PC-3 (cell line): ENCODE data around the gene CYP2F1. TPM values are rescaled to one million over a fixed set of nuclear protein-coding genes. Genes with fewer than 3 reads are reported as not detected.
"Not testable (repeated sequence)": the region's sequence is repeated elsewhere in the genome, so short reads cannot be mapped to it uniquely, and the experiment has no call there.

ENCODE experiments used
- ATAC-seq: fragments of 200-7000 bp; cut with Tn5 transposase; 2 replicates; pipeline ENCODE4 v1.9.1; 2020; ENCODE audit warnings: mild to moderate bottlenecking, moderate library complexity
- BruUV-seq: library from RNA; stranded (reverse); fragments of 400-500 nt; replicated peaks from 2 replicates; lab custom pipeline; 2021; lab: Mats Ljungman, UMichigan
- CTCF ChIA-PET: fragments of 300-600 bp; sonication (Branson Sonifier 250); formaldehyde crosslinking; loops from one replicate; lab custom pipeline; 2022; ENCODE audit warnings: antibody characterized with exemption; lab: Charles Lee
- POLR2A ChIA-PET: fragments of 300-600 bp; sonication (Branson Sonifier 250); formaldehyde crosslinking; loops from one replicate; lab custom pipeline; 2022; ENCODE audit warnings: antibody characterized with exemption; ENCODE audit not compliant: unreplicated experiment; lab: Charles Lee
- DNase-seq: peaks from one replicate; pipeline ENCODE4 v3.0.0-alpha.2; 2015
- H2AFZ ChIP-seq: fragments of 300-600 bp; sonication (generic); 2 replicates; pipeline ENCODE4 v1.6.0; 2016; ENCODE audit warnings: antibody characterized with exemption, low read length
- H3F3A ChIP-seq: fragments of 300-600 bp; sonication (generic); one replicate; pipeline ENCODE4 v1.6.0; 2017; ENCODE audit warnings: antibody characterized with exemption, low read length, control low read depth, mild to moderate bottlenecking; ENCODE audit not compliant: unreplicated experiment
- H3K27ac ChIP-seq: fragments of 300-600 bp; sonication (generic); 2 replicates; pipeline ENCODE4 v1.5.1; 2016; ENCODE audit warnings: mild to moderate bottlenecking, low read length
- H3K27me3 ChIP-seq: fragments of 300-600 bp; sonication (generic); 2 replicates; pipeline ENCODE4 v1.6.1; 2016; ENCODE audit warnings: low read length, mixed read lengths
- H3K36me3 ChIP-seq: fragments of 300-600 bp; sonication (generic); 2 replicates; pipeline ENCODE4 v1.6.1; 2016; ENCODE audit warnings: low read depth, mixed run types, low read length, mixed read lengths
- H3K4me1 ChIP-seq: fragments of 300-600 bp; sonication (generic); 2 replicates; pipeline ENCODE4 v1.5.1; 2016; ENCODE audit warnings: low read length; ENCODE audit not compliant: insufficient read depth
- H3K4me2 ChIP-seq: fragments of 300-600 bp; sonication (generic); 2 replicates; pipeline ENCODE4 v1.6.0; 2016; ENCODE audit warnings: low read length
- H3K4me3 ChIP-seq: fragments of 300-600 bp; sonication (generic); 2 replicates; pipeline ENCODE4 v1.5.1; 2016; ENCODE audit warnings: mild to moderate bottlenecking, low read length, mixed read lengths
- H3K79me2 ChIP-seq: fragments of 300-600 bp; sonication (generic); 2 replicates; pipeline ENCODE4 v1.6.1; 2017; ENCODE audit warnings: low read length, mixed read lengths
- H3K9ac ChIP-seq: fragments of 300-600 bp; sonication (generic); 2 replicates; pipeline ENCODE4 v1.6.0; 2016; ENCODE audit warnings: mild to moderate bottlenecking, low read length
- H3K9me2 ChIP-seq: fragments of 300-600 bp; sonication (generic); replicated peaks from 2 replicates; pipeline ENCODE4 v1.6.1; 2016; ENCODE audit warnings: mixed run types, low read length, mixed read lengths
- H3K9me3 ChIP-seq: fragments of 300-600 bp; sonication (generic); 2 replicates; pipeline ENCODE4 v1.6.1; 2016; ENCODE audit warnings: low read length, mixed read lengths
- H4K20me1 ChIP-seq: fragments of 300-600 bp; sonication (generic); 2 replicates; pipeline ENCODE4 v1.6.1; 2016; ENCODE audit warnings: low read length, mixed read lengths
- CTCF ChIP-seq: fragments of 300-600 bp; sonication (generic); conservative IDR thresholded peaks from 2 replicates; pipeline ENCODE4 v1.5.1; 2017; ENCODE audit warnings: antibody characterized with exemption, low read depth, mild to moderate bottlenecking, low read length
- intact Hi-C: fragments of 100-400 bp; cut with micrococcal nuclease; formaldehyde crosslinking; loops from 2 replicates; pipeline ENCODE4 v1.9.0; 2023
- total RNA-seq: library from RNA; depleted of rRNA; stranded (reverse); fragments of >200 nt; gene quantifications from 2 replicates; pipeline ENCODE4 v1.2.3, GENCODE V29; 2014

CYP2F1 gene
- total RNA-seq, 1 experiment from 2014 or later = not detected

DNA sequence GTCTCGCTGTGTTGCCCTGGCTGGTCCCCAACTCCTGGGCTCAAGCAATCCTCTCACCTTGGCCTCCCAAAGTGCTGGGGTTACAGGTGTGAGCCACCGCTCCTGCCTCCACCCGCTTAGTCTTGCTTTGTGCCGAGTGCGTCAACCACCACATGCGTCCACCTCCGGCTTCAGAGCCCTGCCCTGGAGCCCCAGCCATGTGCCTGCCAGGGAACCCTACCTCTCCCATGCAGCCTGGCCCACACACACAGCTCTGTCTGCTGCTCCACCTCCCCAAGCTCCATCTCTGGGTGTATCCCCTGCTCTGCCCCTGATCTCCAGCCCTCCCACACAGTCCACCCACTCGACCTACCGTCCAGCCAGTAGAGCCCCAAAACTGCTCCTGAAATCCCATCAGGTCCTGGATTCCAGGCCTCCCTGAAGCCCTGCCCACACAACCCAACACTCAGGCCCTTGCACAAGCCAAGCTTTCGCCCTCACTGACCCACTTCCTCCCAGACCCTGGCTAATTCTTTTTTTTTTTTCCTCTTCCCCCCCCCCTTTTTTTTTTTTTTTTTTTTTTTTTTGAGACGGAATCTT, 9.6 kb downstream of the CYP2F1 start:
- no peak overlapping the region for H3K4me2 ChIP-seq
- POLR2A ChIA-PET = no interaction called here
- H3K27ac ChIP-seq = no peak overlapping the region
- no peak for TF ChIP-seq CTCF
- H3K9ac ChIP-seq = no peak overlapping the region
- CTCF ChIA-PET = interaction anchor here (0.6 kb wide), 1 partner anchor 149 kb away, joined by 3 read pairs; no protein-coding TSS in a partner anchor
- no peak overlapping the region for H3K4me3 ChIP-seq
- no peaks in the 10 kb centered on the region for H3K27me3 ChIP-seq
- H3K4me1 ChIP-seq = no peaks in the 10 kb centered on the region
- no peak for DNase-seq
- H2AFZ ChIP-seq = no peak overlapping the region
- ATAC-seq = no peak
- no peaks in the 10 kb centered on the region for H3K9me3 ChIP-seq
- H3K79me2 ChIP-seq = no peaks in the 10 kb centered on the region
- no peaks in the 10 kb centered on the region for H3K9me2 ChIP-seq
- BruUV-seq = no TSS peak
- no peaks in the 10 kb centered on the region for H3F3A ChIP-seq
- H3K36me3 ChIP-seq = no peaks in the 10 kb centered on the region
- H4K20me1 ChIP-seq = no peaks in the 10 kb centered on the region
- intact Hi-C loops = no loop called here

DNA sequence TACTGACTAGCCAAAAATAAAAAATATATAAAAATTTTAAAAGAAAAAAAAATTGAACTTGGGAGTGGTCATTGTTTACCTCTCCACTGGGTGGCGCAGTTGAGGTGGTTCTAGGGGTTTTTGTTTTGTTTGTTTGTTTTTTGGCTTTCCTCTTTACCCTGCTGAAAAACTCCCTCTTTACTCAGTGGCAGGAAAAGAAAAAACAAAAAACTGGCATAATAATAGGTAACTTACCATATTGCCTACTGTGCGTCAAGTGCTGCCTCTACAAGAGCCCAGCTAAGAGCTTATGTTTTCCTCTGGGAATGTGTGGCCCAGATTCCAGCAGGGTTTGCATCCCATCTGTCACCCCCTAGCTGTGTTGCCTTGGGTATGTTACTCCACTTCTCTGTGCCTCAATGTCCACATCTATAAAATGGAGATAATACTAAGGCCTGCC, 12.6 kb downstream of the CYP2F1 start:
- intact Hi-C loops, H3K36me3 ChIP-seq, H3K4me2 ChIP-seq, H3K9me2 ChIP-seq, H2AFZ ChIP-seq, H3F3A ChIP-seq, H3K4me1 ChIP-seq, H3K27ac ChIP-seq, POLR2A ChIA-PET, ATAC-seq, H3K79me2 ChIP-seq, H4K20me1 ChIP-seq, H3K9ac ChIP-seq, H3K9me3 ChIP-seq, H3K27me3 ChIP-seq, BruUV-seq, H3K4me3 ChIP-seq: not testable (repeated sequence)
- peak; percentile 16 for DNase-seq
- peak; percentile 42; the same call in 1 of the 2 replicates for TF ChIP-seq CTCF
- CTCF ChIA-PET = interaction anchor here (0.6 kb wide), 1 partner anchor 16 kb away, joined by 3 read pairs; no protein-coding TSS in a partner anchor

GRCh38 chr19:41127362-41127761, 13.1 kb downstream of the CYP2F1 start:
- CTCF ChIA-PET = interaction anchor here (0.5 to 0.6 kb wide), 2 partner anchors 15 to 17 kb away, joined by 3 to 4 read pairs; no protein-coding TSS in a partner anchor
- H3K4me2 ChIP-seq, intact Hi-C loops: not testable (repeated sequence)

More at GRCh38 chr19:41127362-41127761, 13.1 kb downstream of the CYP2F1 start:
- H3K4me1 ChIP-seq, DNase-seq, H3K9ac ChIP-seq, H3K9me2 ChIP-seq, BruUV-seq, H3K9me3 ChIP-seq, H3K27me3 ChIP-seq, H3K79me2 ChIP-seq, POLR2A ChIA-PET, H4K20me1 ChIP-seq, H2AFZ ChIP-seq, H3K4me3 ChIP-seq, H3F3A ChIP-seq, H3K27ac ChIP-seq, ATAC-seq, H3K36me3 ChIP-seq: not testable (repeated sequence)
